OCI-LY1 (cell line): Measurements from ENCODE around the gene HECTD1.

Experiments
- H2AFZ ChIP-seq: fragments of 200-600 bp; sonication (generic), shearing (Covaris generic); 2 replicates; pipeline ENCODE4 v1.6.0; 2014; ENCODE audit warnings: antibody characterized with exemption, mild to moderate bottlenecking, low read length
- H3F3A ChIP-seq: fragments of 200-600 bp; sonication (generic), shearing (Covaris generic); 2 replicates; pipeline ENCODE4 v1.6.0; 2014; ENCODE audit warnings: mild to moderate bottlenecking, antibody characterized with exemption, low read length, moderate library complexity; ENCODE audit not compliant: insufficient read depth
- H3K27ac ChIP-seq: fragments of 200-600 bp; sonication (generic); 2 replicates; pipeline ENCODE4 v1.5.1; 2014; ENCODE audit warnings: low read length, mixed run types, mild to moderate bottlenecking, low read depth; ENCODE audit not compliant: poor library complexity, severe bottlenecking
- H3K27me3 ChIP-seq: fragments of 200-600 bp; sonication (generic); 2 replicates; pipeline ENCODE4 v1.6.0; 2014; ENCODE audit warnings: antibody characterized with exemption, mild to moderate bottlenecking, low read length, moderate library complexity; ENCODE audit not compliant: insufficient read depth
- H3K36me3 ChIP-seq: fragments of 200-600 bp; sonication (generic); 2 replicates; pipeline ENCODE4 v1.6.1; 2014; ENCODE audit warnings: mild to moderate bottlenecking, antibody characterized with exemption, low read length, moderate library complexity, mixed read lengths; ENCODE audit not compliant: insufficient read depth
- H3K4me1 ChIP-seq: fragments of 200-600 bp; sonication (generic); 2 replicates; pipeline ENCODE4 v1.5.1; 2014; ENCODE audit warnings: mild to moderate bottlenecking, low read length, moderate library complexity; ENCODE audit not compliant: insufficient read depth, severe bottlenecking
- H3K4me2 ChIP-seq: fragments of 200-600 bp; sonication (generic), shearing (Covaris generic); 2 replicates; pipeline ENCODE4 v1.6.1; 2014; ENCODE audit warnings: low read length
- H3K4me3 ChIP-seq: fragments of 200-600 bp; sonication (generic); 2 replicates; pipeline ENCODE4 v1.5.1; 2014; ENCODE audit warnings: low read length, low read depth, mild to moderate bottlenecking, mixed read lengths; ENCODE audit not compliant: poor library complexity, severe bottlenecking
- H3K79me2 ChIP-seq: fragments of 200-600 bp; shearing (Covaris generic); 2 replicates; pipeline ENCODE4 v1.6.1; 2016; ENCODE audit warnings: mixed run types, low read length, mixed read lengths; ENCODE audit not compliant: insufficient read depth
- H3K9ac ChIP-seq: fragments of 200-600 bp; sonication (generic), shearing (Covaris generic); 2 replicates; pipeline ENCODE4 v1.6.1; 2014; ENCODE audit warnings: mild to moderate bottlenecking, low read length, mixed read lengths
- H3K9me2 ChIP-seq: fragments of 200-600 bp; sonication (generic), shearing (Covaris generic); 2 replicates; pipeline ENCODE4 v1.6.1; 2014; ENCODE audit warnings: low read depth, mild to moderate bottlenecking, low read length, mixed read lengths
- H3K9me3 ChIP-seq: fragments of 200-600 bp; shearing (Covaris generic); 2 replicates; pipeline ENCODE4 v1.6.1; 2014; ENCODE audit warnings: low read length, mixed read lengths
- H4K20me1 ChIP-seq: fragments of 200-600 bp; sonication (generic), shearing (Covaris generic); 2 replicates; pipeline ENCODE4 v1.6.0; 2016; ENCODE audit warnings: mild to moderate bottlenecking, low read length; ENCODE audit not compliant: insufficient read depth
- EZH2 ChIP-seq: fragments of 200-600 bp; sonication (generic), shearing (Covaris generic); IDR thresholded peaks from 2 replicates; pipeline ENCODE4 v1.8.0; 2017; ENCODE audit warnings: borderline replicate concordance, mixed run types, mild to moderate bottlenecking, antibody characterized with exemption, low read length, moderate library complexity, mixed read lengths
- TF ChIP-seq, protein P1 (sequence below): fragments of 200-600 bp; sonication (generic), shearing (Covaris generic); IDR thresholded peaks from 2 replicates; pipeline ENCODE4 v1.5.1; 2017; ENCODE audit warnings: mild to moderate bottlenecking, antibody characterized with exemption, low read length, moderate library complexity, mixed read lengths

HECTD1 gene

DNA sequence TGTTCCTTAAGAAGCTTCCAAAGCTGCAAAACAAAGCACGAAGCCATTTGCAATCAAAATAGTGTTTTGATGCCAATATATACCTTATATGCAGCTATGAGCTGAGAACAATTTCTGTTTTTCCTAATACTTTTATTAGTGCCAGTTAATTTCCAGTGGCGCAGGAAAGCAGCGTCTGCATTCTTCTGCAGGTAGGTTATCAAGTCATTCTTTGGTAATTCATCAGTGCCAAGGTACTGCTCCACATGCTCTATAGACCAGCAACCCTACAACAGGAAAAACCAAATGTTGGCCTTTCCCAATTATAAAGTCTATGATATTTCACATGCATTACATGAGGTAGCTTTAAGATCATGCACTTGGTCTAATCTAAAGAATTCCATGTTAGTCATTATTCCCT lies 93.8 kb downstream of the HECTD1 start:
- no peaks in the 10 kb centered on the region for H3F3A ChIP-seq
- TF ChIP-seq, protein P1, sequence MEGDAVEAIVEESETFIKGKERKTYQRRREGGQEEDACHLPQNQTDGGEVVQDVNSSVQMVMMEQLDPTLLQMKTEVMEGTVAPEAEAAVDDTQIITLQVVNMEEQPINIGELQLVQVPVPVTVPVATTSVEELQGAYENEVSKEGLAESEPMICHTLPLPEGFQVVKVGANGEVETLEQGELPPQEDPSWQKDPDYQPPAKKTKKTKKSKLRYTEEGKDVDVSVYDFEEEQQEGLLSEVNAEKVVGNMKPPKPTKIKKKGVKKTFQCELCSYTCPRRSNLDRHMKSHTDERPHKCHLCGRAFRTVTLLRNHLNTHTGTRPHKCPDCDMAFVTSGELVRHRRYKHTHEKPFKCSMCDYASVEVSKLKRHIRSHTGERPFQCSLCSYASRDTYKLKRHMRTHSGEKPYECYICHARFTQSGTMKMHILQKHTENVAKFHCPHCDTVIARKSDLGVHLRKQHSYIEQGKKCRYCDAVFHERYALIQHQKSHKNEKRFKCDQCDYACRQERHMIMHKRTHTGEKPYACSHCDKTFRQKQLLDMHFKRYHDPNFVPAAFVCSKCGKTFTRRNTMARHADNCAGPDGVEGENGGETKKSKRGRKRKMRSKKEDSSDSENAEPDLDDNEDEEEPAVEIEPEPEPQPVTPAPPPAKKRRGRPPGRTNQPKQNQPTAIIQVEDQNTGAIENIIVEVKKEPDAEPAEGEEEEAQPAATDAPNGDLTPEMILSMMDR: no peak
- no peak for TF ChIP-seq EZH2
- H4K20me1 ChIP-seq: no peaks in the 10 kb centered on the region
- H2AFZ ChIP-seq: no peak overlapping the region
- H3K27me3 ChIP-seq: no peaks in the 10 kb centered on the region
- H3K4me1 ChIP-seq: no peaks in the 10 kb centered on the region
- H3K9ac ChIP-seq: no peak overlapping the region
- H3K79me2 ChIP-seq: no peaks in the 10 kb centered on the region
- H3K4me3 ChIP-seq: no peak overlapping the region
- H3K4me2 ChIP-seq: no peak overlapping the region
- no peaks in the 10 kb centered on the region for H3K9me2 ChIP-seq
- no peaks in the 10 kb centered on the region for H3K9me3 ChIP-seq
- peaks cover 92% of the 10 kb centered on the region for H3K36me3 ChIP-seq
- no peak overlapping the region for H3K27ac ChIP-seq

DNA sequence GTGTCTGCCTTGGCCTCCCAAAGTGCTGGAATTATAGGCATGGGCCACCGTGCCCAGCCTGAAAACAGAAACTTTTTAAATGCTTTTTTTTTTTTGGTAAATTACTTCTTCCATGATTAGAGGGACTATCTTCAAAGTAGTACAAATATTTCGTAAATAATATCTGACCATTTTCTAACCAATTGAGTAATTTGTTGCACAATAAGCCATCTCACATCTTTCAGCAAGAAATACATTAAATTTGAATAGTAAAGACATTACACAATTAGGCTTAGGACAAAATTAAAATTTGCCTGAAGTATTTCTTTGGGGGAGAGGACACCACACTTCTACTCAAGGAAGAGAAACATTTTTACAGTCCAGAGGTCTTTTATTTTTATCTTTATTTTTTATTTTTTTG lies 96.7 kb downstream of the HECTD1 start:
- peaks cover 94% of the 10 kb centered on the region for H3K36me3 ChIP-seq
- no peaks in the 10 kb centered on the region for H3K9me2 ChIP-seq
- no peak overlapping the region for H2AFZ ChIP-seq
- no peaks in the 10 kb centered on the region for H3F3A ChIP-seq
- no peak overlapping the region for H3K27ac ChIP-seq
- no peaks in the 10 kb centered on the region for H3K9me3 ChIP-seq
- no peaks in the 10 kb centered on the region for H4K20me1 ChIP-seq
- H3K4me1 ChIP-seq: no peaks in the 10 kb centered on the region
- H3K9ac ChIP-seq: no peak overlapping the region
- TF ChIP-seq, protein P1: no peak
- no peak for TF ChIP-seq EZH2
- H3K4me2 ChIP-seq: no peak overlapping the region
- H3K27me3 ChIP-seq: no peaks in the 10 kb centered on the region
- H3K4me3 ChIP-seq: no peak overlapping the region
- H3K79me2 ChIP-seq: no peaks in the 10 kb centered on the region

DNA sequence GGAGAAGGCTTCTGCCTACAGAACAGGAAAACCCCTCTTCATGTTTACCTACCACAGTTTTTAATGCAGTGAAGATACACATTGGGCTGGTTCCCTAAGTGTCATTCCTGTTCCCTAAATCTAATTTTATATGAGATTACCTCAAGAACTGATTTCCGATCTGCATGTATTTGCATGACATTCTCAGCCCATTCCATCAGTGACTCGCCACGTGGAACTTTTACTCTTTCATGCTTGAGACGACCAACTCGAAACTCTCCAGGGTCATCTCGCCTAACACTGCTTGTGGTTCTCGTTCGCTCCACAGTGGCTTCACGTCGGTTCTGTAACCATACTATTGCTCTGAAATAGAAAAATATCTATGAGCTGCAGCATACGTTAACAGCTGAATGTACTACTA lies 98.3 kb downstream of the HECTD1 start:
- H3K9ac ChIP-seq: no peak overlapping the region
- H3K79me2 ChIP-seq: no peaks in the 10 kb centered on the region
- H3K36me3 ChIP-seq: peaks cover 95% of the 10 kb centered on the region
- H3F3A ChIP-seq: no peaks in the 10 kb centered on the region
- H2AFZ ChIP-seq: no peak overlapping the region
- H3K4me1 ChIP-seq: no peaks in the 10 kb centered on the region
- H3K27me3 ChIP-seq: no peaks in the 10 kb centered on the region
- TF ChIP-seq EZH2: no peak
- TF ChIP-seq, protein P1: no peak
- H3K4me2 ChIP-seq: no peak overlapping the region
- no peak overlapping the region for H3K4me3 ChIP-seq
- no peaks in the 10 kb centered on the region for H4K20me1 ChIP-seq
- H3K9me2 ChIP-seq: no peaks in the 10 kb centered on the region
- H3K9me3 ChIP-seq: no peaks in the 10 kb centered on the region
- H3K27ac ChIP-seq: no peak overlapping the region
